ENCODE data around the gene PAOX.

The PAOX gene

DNA sequence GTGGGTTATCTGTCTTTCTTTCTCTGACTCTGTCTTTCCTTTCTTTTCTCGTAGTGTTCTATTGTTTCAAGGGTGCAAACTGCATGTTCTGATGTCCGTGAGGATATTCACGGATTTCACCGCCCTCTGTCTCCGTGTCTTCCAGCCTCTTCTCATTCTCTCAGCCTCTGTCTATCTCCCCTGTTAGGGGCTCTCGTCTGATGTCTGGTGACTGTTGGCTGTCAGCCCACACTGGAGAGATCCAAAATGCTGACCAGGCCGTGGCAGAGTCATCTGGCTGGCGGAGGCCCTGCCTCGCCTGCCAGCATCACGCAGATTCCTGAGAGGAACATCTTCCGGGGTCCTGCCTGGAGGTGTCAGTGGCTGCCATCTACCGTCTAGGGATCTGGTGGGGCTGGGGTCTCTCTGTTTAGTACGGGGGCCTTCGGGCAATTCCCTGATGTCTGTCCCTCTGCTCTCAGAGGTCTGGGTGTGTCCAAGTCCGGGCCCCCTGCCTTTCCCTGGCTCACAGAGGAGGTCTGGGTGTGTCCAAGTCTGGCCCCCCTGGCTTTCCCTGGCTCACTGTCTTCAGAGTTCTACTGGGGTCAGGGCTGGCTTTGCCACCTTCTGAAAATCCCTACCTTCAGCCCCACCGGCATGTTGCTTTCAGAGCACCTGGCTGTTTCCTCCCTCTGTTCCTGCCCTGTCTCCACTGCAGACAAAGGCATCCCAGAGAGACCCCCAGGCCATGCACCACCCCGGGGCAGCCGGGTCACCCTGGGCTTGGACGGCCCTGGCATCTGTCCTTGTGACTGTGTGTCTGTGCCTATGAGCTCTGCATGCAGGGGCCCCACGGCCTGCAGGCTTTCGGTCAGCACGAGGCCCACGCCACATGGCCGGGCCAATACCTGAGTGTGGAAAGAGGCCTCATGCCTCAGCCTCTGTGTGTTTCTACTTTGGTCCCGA is 60.7 kb downstream of the PAOX start:
- DNase-seq (ENCODE audit: low read depth) = no peak

DNA sequence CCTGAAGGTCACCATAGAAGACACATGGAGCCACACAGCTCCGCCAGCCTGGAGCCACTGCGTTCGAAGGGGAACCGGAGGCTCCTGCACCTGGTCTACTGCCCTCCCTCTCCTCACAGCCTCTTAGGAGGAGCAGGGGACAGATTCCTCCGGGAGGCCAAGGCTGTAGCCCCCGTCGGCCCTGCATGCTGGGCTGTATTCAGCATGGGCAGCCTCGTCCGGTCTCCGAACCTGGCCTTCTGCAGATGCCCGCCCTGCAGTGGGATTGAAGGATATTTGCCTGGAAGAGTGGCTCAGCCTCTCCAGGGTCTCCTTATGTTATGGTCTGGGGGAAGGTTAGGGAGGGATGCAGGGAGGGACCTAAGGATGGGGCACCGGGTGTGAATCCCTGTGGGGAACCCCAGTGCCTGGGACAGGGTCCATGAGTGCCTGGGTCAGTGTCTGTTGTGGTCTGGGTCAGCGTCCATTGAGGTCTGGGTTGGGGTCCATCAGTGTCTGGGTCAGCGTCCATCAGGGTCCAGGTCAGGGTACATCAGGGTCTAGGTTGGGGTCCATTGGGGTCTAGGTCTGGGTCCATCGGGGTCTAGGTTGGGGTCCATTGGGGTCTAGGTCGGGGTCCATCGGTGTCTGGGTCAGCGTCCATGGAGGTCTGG is 61.7 kb downstream of the PAOX start:
- DNase-seq (ENCODE audit: low read depth) = no peak
